Gastroesophageal sphincter (tissue), 3 donors: Measurements from ENCODE around the gene CABP2.

Experiments
- POLR2A ChIP-seq, 2 donors: fragments of 450-650 bp; IDR thresholded peaks; one replicate each; pipeline ENCODE4 v1.6.1; 2017; ENCODE audit warnings: antibody characterized with exemption in 2 of 2, mild to moderate bottlenecking in 2 of 2, moderate library complexity in 1 of 2
- TF ChIP-seq, protein P1 (sequence below), 4 experiments: fragments of 200-600 bp in 2 of 4; fragments of 450-650 bp in 2 of 4; sonication (generic) in 1 of 4; IDR thresholded peaks; one replicate each; pipeline ENCODE4 v1.5.1; 2017 to 2019; ENCODE audit warnings: antibody characterized with exemption in 4 of 4, mild to moderate bottlenecking in 2 of 4, moderate library complexity in 2 of 4

DNA sequence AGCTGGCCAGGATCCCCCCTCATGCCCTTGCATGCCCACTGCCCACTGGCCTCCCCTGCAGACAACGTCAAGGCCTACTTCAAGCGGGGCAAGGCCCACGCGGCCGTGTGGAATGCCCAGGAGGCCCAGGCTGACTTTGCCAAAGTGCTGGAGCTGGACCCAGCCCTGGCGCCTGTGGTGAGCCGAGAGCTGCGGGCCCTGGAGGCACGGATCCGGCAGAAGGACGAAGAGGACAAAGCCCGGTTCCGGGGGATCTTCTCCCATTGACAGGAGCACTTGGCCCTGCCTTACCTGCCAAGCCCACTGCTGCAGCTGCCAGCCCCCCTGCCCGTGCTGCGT lies 32.5 kb downstream of the CABP2 start:
- TF ChIP-seq, protein P1, sequence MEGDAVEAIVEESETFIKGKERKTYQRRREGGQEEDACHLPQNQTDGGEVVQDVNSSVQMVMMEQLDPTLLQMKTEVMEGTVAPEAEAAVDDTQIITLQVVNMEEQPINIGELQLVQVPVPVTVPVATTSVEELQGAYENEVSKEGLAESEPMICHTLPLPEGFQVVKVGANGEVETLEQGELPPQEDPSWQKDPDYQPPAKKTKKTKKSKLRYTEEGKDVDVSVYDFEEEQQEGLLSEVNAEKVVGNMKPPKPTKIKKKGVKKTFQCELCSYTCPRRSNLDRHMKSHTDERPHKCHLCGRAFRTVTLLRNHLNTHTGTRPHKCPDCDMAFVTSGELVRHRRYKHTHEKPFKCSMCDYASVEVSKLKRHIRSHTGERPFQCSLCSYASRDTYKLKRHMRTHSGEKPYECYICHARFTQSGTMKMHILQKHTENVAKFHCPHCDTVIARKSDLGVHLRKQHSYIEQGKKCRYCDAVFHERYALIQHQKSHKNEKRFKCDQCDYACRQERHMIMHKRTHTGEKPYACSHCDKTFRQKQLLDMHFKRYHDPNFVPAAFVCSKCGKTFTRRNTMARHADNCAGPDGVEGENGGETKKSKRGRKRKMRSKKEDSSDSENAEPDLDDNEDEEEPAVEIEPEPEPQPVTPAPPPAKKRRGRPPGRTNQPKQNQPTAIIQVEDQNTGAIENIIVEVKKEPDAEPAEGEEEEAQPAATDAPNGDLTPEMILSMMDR (IDR thresholded peaks at IDR 0.05), result no peak
- no peak for TF ChIP-seq POLR2A (IDR thresholded peaks at IDR 0.05)
